Measurements from ENCODE around the gene CH25H.
A peak's percentile ranks its signal among the peaks of the same experiment; 100 is the strongest.
"Not testable (repeated sequence)": the region's sequence is repeated elsewhere in the genome, so short reads cannot be mapped to it uniquely, and the experiment has no call there.

CH25H gene

DNA sequence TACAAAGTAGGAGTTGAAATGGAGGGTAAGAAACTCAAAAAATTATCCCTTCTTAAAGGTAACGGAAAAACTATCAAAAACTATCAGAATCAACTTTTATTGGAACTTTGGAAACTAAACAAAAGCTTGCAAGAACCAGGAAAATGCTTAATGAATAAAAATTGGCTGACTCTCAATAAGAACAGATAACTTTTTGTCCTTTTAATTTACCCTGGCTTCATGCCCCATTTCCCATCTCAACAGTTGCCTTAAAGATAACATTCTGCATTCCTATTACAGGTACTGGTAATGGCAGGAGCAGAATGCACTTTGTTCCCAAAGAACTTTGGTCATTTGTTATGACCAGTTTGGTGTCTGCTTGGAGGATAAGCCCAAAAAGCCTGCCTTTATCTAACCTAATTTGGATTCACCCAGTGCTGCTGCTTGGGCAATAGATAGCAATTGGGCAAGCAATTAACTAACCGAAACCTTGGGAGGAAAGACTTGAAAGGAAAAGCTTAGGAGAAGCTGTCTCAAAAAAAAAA is 17.8 kb downstream of the CH25H start:
- DNase-seq = no peak

DNA sequence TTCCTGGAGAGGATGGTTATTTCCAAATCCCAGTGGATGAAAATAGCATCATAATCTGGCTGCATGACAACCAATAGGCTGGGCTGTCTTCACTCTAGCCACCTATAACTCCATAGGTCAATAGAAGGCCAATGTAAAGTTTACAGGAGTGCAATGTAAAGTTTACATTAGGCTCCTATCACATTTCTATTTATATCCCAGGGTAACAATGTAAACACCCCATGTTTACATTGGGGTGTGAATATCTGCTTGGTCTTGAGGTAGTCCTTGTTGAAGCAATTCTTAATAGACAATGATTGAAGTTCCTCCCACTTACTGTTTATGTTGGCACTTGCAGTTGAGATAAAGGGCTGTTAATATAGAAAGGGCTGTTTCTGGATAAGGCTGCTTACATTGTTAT is 21.5 kb downstream of the CH25H start:
- no peak for DNase-seq

DNA sequence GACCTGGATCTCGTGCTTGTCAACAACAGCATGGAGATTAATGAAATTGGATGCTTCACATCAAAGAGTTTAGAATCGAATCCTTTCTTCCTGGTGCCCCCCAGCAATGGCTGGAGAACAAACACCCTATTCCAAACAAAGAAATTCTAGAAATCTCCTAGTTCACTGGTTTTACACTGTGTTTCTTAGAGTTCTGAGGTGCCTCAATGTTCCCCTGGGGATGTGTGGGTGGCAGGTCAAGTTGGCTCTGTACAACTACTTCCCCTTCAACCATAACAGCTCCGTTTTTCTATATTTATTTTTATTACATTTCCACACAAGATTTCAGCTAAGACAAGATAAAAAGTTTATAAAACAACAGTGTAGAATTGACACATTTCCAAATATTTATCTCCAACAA is 22.5 kb downstream of the CH25H start:
- DNase-seq = no peak

DNA sequence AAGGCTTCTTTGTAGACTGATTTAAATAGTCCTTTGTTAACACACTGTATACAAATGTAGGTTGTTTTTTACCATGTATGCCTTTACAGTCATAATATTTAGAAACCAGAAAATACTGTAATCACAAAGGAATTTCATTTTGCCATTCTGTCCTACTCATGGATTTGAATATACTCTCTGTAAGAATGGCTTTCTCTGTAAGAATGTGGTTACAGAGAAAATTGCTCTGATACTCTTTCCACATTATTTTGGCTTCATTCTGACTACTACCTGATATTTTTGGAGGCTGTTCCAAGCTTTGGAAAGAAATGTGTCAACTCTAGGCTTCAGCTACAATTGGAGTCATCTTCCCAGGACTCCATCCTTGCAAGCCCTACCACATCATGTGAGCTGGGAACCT is 23.5 kb downstream of the CH25H start:
- DNase-seq = no peak

DNA sequence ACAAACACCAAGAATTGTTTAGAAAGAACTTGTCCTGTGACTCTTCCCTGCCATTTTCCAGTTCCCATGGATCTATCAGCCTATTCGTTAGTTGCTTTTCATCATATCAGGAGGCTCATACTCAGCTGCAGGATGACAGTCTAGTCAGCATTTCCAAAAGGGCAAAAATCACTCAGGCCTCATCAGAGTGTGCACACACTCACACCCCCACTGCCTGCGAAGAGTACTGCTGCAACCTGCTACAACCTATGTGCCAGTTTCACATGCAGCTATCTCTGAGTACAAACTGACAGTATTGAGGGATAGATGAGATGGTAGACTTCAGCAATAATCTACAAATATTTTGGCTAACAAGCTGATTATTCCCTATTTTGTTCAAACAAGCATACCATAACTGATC is 24.2 kb downstream of the CH25H start:
- no peak for DNase-seq

DNA sequence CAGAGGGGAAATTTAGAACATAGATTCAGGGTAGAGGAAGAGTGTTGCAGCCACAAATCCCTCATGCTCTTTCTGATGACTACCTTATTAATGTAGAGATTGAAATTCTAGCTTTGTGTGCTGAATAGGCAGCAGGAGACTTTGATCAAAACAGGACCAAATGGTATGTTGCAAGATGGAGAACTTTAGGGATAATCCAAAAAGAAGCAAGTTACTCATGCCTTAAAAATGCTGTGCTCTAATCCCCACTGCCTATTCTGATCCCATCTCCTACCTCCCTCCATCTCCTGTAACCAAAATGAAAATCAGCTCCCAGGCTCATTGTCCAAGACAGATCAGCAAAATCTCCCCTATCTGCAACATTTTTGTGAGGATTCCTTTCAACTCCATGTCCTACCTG is 31.3 kb downstream of the CH25H start:
- DNase-seq = no peak

DNA sequence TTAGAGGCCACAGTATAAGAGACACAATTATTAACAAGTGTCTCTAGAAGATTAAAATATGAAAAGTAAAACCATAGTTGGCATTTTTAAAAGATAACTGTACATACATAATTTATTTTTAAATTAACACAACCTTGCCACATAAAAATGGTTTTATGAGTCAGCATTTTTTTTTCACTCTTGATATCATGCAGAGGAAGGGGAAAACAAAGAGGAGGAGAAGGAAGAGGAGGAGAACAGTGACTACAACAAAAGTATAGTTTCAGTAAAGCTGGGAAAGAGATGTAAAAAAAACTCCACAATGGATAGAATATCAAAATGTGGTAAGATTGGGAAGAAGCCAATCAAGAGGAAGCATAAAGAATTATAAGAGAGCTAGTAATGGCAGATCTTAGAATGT is 34.0 kb downstream of the CH25H start:
- no peak for DNase-seq

DNA sequence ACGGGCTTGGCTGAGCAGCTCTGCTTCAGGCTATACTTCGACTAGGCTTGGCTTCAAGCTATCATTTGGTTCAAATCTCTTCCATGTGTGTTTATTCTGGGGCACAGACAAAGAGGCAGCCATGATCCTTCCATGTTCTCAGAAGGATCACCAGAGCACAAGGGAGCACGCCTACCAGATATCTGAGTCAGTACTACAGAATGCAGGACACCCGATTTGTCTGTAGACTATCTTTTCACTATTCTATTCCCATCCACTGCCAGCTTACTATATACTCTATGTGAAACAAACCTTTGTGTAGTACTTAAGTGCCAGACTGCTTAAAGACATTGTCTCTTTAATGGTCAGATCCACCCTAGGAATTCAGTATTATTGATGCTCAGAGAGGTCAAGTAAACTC is 35.1 kb downstream of the CH25H start:
- DNase-seq = no peak

DNA sequence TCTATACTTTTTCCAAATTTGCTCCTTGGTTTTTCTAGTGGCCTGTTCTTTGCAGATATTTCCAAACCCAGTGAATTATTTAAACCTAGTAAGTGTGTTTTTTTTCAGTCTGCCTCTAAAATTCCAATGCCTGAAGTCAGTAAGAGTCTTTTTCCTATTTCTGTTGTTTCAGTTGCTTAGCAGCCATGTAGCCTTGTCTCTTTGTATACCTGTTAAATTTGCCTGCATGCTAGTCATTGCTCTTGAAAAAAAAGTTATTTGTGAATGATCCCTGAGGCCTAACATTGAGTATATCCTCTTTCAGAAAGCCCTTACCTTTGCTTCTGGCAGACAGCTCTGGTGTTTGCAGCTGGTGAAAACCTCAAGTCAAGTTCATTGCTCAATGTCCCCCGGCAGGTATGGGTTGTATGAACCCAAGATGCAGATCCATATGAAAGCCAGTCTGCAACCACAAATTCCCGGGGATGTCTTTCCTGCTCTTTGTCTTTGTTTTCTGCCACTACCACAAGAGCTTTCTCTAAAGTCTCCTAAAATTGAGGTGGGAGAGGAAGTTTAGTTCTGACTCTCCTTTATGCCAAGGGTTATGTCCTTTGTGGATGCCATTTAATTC is 35.7 kb downstream of the CH25H start:
- DNase-seq = no peak

DNA sequence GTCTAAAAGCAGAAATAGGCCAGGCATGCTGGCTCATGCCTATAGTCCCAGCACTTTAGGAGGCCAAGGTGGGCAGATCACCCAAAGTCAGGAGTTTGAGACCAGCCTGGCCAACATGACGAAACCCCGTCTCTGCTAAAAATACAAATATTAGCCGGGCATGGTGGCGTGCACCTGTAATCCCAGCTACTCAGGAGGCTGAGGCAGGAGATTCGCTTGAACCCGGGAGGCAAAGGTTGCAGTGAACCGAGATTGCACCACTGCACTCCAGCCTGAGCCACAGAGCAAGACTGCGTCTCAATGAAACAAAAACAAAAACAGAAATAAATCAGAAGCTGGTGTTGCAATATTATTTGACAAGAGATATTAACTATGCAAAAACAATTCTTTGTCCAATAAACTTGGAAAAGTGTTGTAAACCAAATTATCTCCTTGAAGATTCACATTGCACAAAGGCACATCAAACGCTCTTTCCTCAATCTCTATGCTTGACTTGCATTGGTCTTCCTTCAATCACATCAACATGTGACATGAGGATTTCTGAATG is 38.7 kb downstream of the CH25H start:
- not testable (repeated sequence) for DNase-seq

DNA sequence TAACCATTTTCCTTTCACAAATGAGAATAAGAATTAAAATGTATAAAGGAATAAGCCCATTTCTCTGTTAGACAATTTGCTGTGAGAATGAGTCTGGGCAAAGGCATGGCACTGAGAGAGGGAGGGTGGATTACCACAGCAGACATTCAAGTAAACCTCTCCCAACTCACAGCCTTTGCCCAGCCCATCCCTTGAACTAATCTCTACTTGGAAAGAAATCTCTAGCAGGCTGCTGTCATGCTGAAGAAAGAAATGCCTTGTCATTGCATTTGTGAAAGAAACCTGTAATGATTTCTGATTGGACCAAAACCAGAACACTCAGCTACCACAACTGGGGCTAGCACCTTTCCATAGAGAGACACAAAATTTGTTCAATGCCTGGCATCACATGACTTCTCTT is 39.2 kb downstream of the CH25H start:
- no peak for DNase-seq

DNA sequence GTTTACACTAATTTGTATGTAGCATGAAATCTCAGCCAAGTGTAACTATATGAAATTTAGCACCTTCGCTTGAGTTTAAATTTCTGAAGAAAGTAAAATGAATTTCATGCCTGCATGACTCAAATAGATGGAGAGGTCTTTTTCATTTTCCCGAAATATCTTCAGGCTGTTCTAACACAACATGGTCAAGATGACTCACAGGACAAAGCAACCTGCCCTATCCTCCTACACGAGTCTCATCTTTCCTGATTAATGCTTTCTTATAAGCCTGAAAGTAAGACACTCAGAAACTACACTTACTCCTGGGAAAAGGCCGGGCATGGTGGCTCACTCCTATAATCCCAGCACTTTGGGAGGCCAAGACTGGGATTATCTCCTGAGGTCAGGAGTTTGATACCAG is 41.2 kb downstream of the CH25H start:
- DNase-seq = no peak

DNA sequence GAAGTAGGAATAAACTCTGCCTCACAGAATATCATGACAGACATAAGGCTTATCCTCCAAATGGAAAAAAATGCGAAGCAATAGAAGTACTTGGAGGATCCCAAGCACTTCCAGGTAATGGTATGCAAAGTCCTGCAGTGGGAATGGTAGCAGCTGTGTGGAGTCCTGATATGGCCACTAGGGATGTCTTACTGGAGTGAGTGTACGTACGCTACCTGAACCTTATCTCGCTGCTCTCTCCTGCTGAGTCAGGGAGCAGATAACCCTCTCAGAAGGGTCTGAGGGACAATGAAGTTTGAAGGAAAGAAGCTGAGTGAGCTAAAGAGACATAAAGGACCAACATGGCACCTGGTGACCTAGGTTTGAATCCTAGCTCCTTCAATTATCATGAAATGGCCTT is 42.2 kb downstream of the CH25H start:
- no peak for DNase-seq

DNA sequence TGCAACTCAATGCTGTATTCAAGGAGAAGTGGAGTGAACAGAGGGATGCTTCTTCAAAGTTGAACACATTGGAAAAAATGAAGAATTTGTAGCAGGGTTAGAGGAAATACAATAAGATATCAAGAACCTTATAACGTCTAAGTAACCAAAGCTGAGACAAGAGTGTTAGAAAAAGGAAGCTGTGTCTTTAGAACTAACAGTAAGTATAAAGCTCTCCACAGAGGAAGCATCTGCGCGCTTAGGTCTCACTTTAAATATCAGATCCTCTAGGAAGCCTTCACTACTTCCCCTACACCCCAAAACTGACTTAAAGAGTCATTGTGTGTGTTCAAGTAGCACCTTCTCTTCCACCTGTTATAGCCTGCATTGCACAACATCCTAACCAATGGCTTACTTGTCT is 43.0 kb downstream of the CH25H start:
- DNase-seq = no peak

DNA sequence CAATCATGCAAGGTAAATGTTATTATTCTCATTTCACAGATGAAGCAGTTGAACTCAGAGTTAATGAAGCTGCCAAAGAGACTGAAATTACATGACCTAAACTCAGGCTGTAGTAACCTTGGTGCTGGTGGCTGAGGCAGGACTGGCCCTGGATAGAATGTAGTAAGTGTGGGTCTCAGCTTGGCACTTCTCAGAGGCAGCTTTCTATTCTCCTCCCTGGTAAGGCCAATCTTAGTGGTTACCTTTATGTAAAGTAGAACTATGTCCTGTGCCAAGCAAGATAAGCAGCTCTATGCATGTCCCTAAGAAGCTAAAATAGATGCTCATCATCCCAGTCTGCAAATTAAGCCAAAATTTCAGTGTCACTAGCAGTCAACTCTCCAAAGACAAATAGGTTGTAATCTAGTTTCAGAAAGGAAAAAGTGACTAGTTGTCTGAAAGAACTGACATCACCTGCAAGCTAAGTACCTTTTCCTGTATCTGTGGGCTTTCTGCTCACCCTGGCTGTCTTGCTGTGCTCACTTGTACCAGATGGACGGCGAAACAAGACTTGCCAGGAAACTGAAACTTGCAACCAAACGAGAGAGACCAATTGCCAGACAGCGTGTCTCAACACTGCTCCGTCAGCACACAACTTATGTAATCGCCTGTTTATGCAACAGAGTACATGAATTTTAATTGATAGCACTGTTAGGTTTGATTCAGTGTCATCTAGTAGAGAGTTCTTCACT is 43.7 kb downstream of the CH25H start:
- DNase-seq = peak; percentile 22

DNA sequence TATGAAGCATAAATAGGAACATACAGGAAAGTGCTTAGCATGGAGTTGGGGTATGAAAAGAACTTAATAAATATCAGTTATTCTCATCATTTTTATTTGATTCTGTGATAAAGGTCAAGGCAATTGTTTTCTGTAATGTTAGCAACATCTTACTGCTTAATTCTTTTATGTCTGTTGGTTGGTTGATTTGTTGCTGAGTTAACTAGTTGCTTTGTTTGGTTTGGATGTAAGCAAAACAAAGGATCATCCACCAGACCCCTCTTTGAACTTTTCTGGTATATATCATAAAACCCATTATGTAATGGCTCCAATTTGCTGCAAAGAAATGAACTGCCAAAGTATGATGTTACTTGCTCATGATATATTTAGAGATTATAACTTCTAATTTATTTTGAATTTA is 44.5 kb downstream of the CH25H start:
- no peak for DNase-seq

DNA sequence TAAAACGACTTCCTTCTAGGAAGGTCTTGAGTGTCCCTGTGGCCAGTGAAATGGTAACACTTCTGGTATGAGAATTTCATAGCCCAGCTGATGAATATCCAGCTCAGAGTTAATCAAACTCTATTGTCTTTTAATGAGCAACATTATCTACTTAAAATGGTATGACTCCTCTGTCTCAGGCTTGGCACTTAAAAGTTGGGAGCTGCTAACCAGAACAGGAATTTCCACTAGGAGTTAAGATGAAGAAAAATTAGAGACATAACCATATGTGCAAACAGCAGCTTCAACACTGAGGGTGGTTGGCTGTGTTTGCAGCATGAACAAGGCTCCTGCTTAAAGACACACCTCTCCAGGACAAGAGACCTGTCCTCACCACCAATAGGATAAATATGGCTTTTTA is 46.8 kb downstream of the CH25H start:
- DNase-seq = no peak

DNA sequence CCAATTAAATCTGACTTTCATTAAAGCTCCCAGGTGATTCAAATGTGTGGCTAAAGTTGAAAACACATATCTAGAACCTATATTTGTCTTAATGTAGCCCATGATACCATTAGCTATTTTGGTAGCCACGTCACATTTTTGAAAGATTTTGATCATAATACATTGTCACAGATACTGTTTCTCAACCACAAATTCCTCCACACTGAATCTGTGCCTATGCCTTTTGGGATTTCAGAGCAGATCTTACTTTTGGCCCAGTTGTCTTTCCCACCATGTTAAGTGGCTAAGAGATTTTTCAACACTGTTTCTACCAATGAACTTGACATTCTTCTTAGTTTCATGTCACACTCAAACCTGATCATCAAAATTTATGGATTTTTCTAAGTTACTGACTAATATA is 47.4 kb downstream of the CH25H start:
- no peak for DNase-seq

DNA sequence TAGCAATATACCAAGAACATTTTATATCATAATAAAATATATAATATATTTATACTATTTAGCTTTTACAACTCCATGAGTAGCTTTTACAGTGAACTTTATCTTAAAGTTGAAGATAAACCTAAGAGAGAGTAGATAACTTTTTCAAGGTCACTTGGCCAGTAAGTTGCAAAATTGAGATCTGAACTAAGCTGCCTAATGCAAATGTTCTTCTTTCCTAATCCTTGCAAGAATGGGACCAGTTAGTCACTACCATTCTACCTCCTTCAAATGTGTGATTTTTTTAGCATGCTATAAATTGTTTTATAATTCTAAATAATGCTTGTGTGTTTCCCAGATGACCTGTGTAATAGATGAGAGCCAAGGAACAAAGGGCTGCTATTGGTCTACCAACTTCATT is 47.8 kb downstream of the CH25H start:
- no peak for DNase-seq

DNA sequence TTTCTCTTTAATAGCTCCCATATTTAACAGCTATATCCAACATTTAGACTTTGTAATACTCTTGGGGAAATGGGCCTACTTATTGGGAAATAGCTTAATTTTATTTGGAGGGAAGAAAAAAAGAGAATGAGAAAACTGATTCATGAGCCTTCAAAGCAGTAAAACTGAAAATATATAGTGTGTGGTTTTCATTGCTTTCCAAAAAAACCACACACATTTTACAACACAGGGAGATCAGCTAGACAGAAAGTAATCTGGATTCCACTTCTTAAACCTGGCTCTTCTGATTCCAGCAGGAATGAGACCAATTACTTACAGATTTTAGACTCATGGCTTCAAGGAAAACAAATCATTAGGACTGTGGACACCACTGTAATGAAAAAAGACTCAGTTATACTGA is 48.7 kb downstream of the CH25H start:
- no peak for DNase-seq

DNA sequence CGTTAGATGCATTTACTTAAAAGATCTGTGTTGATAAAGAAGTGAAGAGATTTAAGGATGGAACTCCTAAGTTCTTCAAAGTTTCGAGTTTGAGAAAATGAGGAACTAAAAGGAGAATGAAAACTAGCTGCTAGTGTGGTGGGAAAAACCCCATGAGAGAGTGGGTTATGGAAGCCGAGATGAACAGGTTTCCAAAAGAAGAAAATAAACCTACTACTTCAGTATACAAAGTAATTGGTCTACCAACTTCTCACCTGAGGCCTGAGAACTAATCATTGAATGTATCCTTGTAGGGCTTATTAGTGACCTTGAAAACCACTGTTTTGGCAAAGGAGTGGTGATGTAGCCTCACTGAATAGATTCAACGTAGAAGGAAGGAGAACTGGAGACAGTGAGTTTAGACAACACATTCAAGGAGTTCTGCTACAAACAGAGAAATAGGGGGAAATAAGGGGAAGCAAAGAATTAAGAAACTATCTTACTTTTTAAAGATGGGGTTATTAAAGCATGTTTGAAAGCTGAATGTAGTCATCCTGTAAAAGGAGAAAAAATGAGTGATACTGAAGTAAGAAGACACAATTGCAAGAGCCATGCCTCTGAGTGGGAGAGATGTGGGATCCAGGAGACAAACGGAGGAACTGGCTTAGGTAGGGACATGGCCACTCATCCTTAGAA is 50.8 kb downstream of the CH25H start:
- DNase-seq = no peak
